Activated naive CD4-positive, alpha-beta T cell treated with anti-CD3 and anti-CD28 coated beads for 36 hours (primary cell): ENCODE data around the gene CDX1. TPM values are rescaled to one million over a fixed set of nuclear protein-coding genes. Genes with fewer than 3 reads are reported as not detected.

ENCODE experiments used
- CTCF ChIA-PET: fragments of 350-600 bp; sonication (Branson Sonifier 250); formaldehyde crosslinking; loops from one replicate; lab custom pipeline; 2021; ENCODE audit warnings: antibody characterized with exemption; lab: Charles Lee
- DNase-seq: peaks from one replicate; pipeline ENCODE4 v3.0.0-alpha.2; 2020
- H3K27ac Mint-ChIP-seq: one replicate; pipeline ENCODE4 v1.8.0; 2021; ENCODE audit warnings: mild to moderate bottlenecking, mixed read lengths
- H3K27me3 Mint-ChIP-seq: one replicate; pipeline ENCODE4 v1.8.0; 2021; ENCODE audit warnings: low read depth, mixed read lengths
- H3K36me3 Mint-ChIP-seq: one replicate; pipeline ENCODE4 v1.8.0; 2021; ENCODE audit warnings: low read depth, mixed read lengths
- H3K4me1 Mint-ChIP-seq: one replicate; pipeline ENCODE4 v1.8.0; 2021; ENCODE audit warnings: low read depth, mixed read lengths
- H3K4me3 Mint-ChIP-seq: one replicate; pipeline ENCODE4 v1.8.0; 2021; ENCODE audit warnings: mild to moderate bottlenecking, moderate library complexity, mixed read lengths
- H3K9me3 Mint-ChIP-seq: one replicate; pipeline ENCODE4 v1.8.0; 2021; ENCODE audit warnings: mixed read lengths
- intact Hi-C: fragments of 100-400 bp; cut with micrococcal nuclease; formaldehyde crosslinking; loops from one replicate; pipeline ENCODE4 v1.15.1; 2023
- total RNA-seq, 2 experiments: library from RNA; stranded (reverse); gene quantifications; one replicate each; pipeline ENCODE4 v1.2.3, GENCODE V29; 2021

Gene CDX1
- total RNA-seq, 2 experiments from 2014 or later = not detected

- Mint-ChIP-seq H3K4me3 (no peak overlapping the region), H3K27ac (no peak overlapping the region), H3K27me3 (no peaks in the 10 kb centered on the region), H3K4me1 (no peaks in the 10 kb centered on the region), H3K9me3 (no peaks in the 10 kb centered on the region), H3K36me3 (no peaks in the 10 kb centered on the region)
- intact Hi-C loops = no loop called here
- DNase-seq = no peak
- CTCF ChIA-PET = no interaction called here
Measured at GRCh38 chr5:150143350-150144245, 23.0 kb upstream of the CDX1 start.

GRCh38 chr5:150144246-150144801, 22.3 kb upstream of the CDX1 start:
- Mint-ChIP-seq H3K9me3 (no peaks in the 10 kb centered on the region), H3K27me3 (no peaks in the 10 kb centered on the region), H3K36me3 (no peaks in the 10 kb centered on the region), H3K27ac (no peak overlapping the region), H3K4me3 (no peak overlapping the region), H3K4me1 (no peaks in the 10 kb centered on the region)
- CTCF ChIA-PET = no interaction called here
- intact Hi-C loops = no loop called here
- no peak for DNase-seq

GRCh38 chr5:150144879-150145278, 21.7 kb upstream of the CDX1 start:
- DNase-seq = no peak
- Mint-ChIP-seq H3K27ac (no peak overlapping the region), H3K4me1 (no peaks in the 10 kb centered on the region), H3K36me3 (no peaks in the 10 kb centered on the region), H3K27me3 (no peaks in the 10 kb centered on the region), H3K4me3 (no peak overlapping the region), H3K9me3 (no peaks in the 10 kb centered on the region)
- CTCF ChIA-PET = no interaction called here
- intact Hi-C loops = no loop called here

- CTCF ChIA-PET = no interaction called here
- intact Hi-C loops = no loop called here
- no peaks in the 10 kb centered on the region for H3K36me3 Mint-ChIP-seq
- no peak for DNase-seq
- no peak overlapping the region for H3K27ac Mint-ChIP-seq
- no peak overlapping the region for H3K4me3 Mint-ChIP-seq
- no peaks in the 10 kb centered on the region for H3K4me1 Mint-ChIP-seq
- no peaks in the 10 kb centered on the region for H3K27me3 Mint-ChIP-seq
- H3K9me3 Mint-ChIP-seq = no peaks in the 10 kb centered on the region
Measured at GRCh38 chr5:150146235-150146634, 20.3 kb upstream of the CDX1 start.

GRCh38 chr5:150146862-150147601, 19.5 kb upstream of the CDX1 start:
- H3K27me3 Mint-ChIP-seq = no peaks in the 10 kb centered on the region
- H3K36me3 Mint-ChIP-seq = no peaks in the 10 kb centered on the region
- no peak overlapping the region for H3K4me3 Mint-ChIP-seq
- H3K4me1 Mint-ChIP-seq = no peaks in the 10 kb centered on the region
- H3K27ac Mint-ChIP-seq = no peak overlapping the region
- H3K9me3 Mint-ChIP-seq = no peaks in the 10 kb centered on the region
- intact Hi-C loops = no loop called here
- CTCF ChIA-PET = interaction anchor here (1.0 kb wide), 1 partner anchor 16 kb away, joined by 3 read pairs; no protein-coding TSS in a partner anchor
- DNase-seq = no peak

- intact Hi-C loops = no loop called here
- CTCF ChIA-PET = interaction anchor here (1.0 kb wide), 1 partner anchor 17 kb away, joined by 3 read pairs; no protein-coding TSS in a partner anchor
- no peak overlapping the region for H3K4me3 Mint-ChIP-seq
Measured at GRCh38 chr5:150147670-150148069, 18.9 kb upstream of the CDX1 start.

GRCh38 chr5:150148117-150148927, 18.3 kb upstream of the CDX1 start:
- no peaks in the 10 kb centered on the region for H3K4me1 Mint-ChIP-seq
- intact Hi-C loops = no loop called here
- H3K9me3 Mint-ChIP-seq = no peaks in the 10 kb centered on the region
- no peak overlapping the region for H3K27ac Mint-ChIP-seq
- DNase-seq = no peak
- H3K4me3 Mint-ChIP-seq = no peak overlapping the region
- no peaks in the 10 kb centered on the region for H3K36me3 Mint-ChIP-seq
- no peaks in the 10 kb centered on the region for H3K27me3 Mint-ChIP-seq
- CTCF ChIA-PET = interaction anchor here (1.0 to 1.4 kb wide), 2 partner anchors 14 to 18 kb away, joined by 3 read pairs; no protein-coding TSS in a partner anchor

More at GRCh38 chr5:150147670-150148069, 18.9 kb upstream of the CDX1 start:
- Mint-ChIP-seq H3K27ac (no peak overlapping the region), H3K36me3 (no peaks in the 10 kb centered on the region), H3K4me1 (no peaks in the 10 kb centered on the region), H3K9me3 (no peaks in the 10 kb centered on the region), H3K27me3 (no peaks in the 10 kb centered on the region)
- DNase-seq = no peak

GRCh38 chr5:150149618-150150017, 17.0 kb upstream of the CDX1 start:
- no peak overlapping the region for H3K4me3 Mint-ChIP-seq
- H3K27me3 Mint-ChIP-seq = no peaks in the 10 kb centered on the region
- DNase-seq = no peak
- intact Hi-C loops = no loop called here
- H3K9me3 Mint-ChIP-seq = no peaks in the 10 kb centered on the region
- CTCF ChIA-PET = interaction anchor here (1.4 kb wide), 1 partner anchor 13 kb away, joined by 3 read pairs; no protein-coding TSS in a partner anchor
- H3K36me3 Mint-ChIP-seq = no peaks in the 10 kb centered on the region
- no peaks in the 10 kb centered on the region for H3K4me1 Mint-ChIP-seq
- no peak overlapping the region for H3K27ac Mint-ChIP-seq

- Mint-ChIP-seq H3K9me3 (no peaks in the 10 kb centered on the region), H3K4me1 (peaks cover 5% of the 10 kb centered on the region), H3K27me3 (peaks cover 11% of the 10 kb centered on the region), H3K4me3 (no peak overlapping the region), H3K36me3 (no peaks in the 10 kb centered on the region), H3K27ac (no peak overlapping the region)
- CTCF ChIA-PET = interaction anchor here (0.7 to 1.2 kb wide), 2 partner anchors 15 to 102 kb away, joined by 3 to 7 read pairs; no protein-coding TSS in a partner anchor
- no peak for DNase-seq
- intact Hi-C loops = no loop called here
Measured at GRCh38 chr5:150152636-150153462, 13.7 kb upstream of the CDX1 start.

GRCh38 chr5:150153483-150153882, 13.1 kb upstream of the CDX1 start:
- no peaks in the 10 kb centered on the region for H3K9me3 Mint-ChIP-seq
- no peak for DNase-seq
- peaks cover 5% of the 10 kb centered on the region for H3K4me1 Mint-ChIP-seq
- no peak overlapping the region for H3K27ac Mint-ChIP-seq
- H3K4me3 Mint-ChIP-seq = no peak overlapping the region
- intact Hi-C loops = no loop called here
- H3K27me3 Mint-ChIP-seq = peaks cover 11% of the 10 kb centered on the region
- CTCF ChIA-PET = interaction anchor here (0.7 kb wide), 2 partner anchors 101 to 198 kb away, joined by 3 read pairs; no protein-coding TSS in a partner anchor
- no peaks in the 10 kb centered on the region for H3K36me3 Mint-ChIP-seq
